K562 treated with DMSO at 1 percent for 24 hours (cell line): ENCODE data around the gene NXPH4. TPM values are rescaled to one million over a fixed set of nuclear protein-coding genes. Genes with fewer than 3 reads are reported as not detected.

Experiments
- total RNA-seq: library from RNA; unstranded; fragments of 300-600 nt; gene quantifications from 2 replicates; pipeline ENCODE4 v1.2.3, GENCODE V29; 2022; ENCODE audit warnings: low read depth; ENCODE audit not compliant: insufficient read depth

NXPH4 gene
- 11.3 and 12.4 TPM in 2 replicates for total RNA-seq

DNA sequence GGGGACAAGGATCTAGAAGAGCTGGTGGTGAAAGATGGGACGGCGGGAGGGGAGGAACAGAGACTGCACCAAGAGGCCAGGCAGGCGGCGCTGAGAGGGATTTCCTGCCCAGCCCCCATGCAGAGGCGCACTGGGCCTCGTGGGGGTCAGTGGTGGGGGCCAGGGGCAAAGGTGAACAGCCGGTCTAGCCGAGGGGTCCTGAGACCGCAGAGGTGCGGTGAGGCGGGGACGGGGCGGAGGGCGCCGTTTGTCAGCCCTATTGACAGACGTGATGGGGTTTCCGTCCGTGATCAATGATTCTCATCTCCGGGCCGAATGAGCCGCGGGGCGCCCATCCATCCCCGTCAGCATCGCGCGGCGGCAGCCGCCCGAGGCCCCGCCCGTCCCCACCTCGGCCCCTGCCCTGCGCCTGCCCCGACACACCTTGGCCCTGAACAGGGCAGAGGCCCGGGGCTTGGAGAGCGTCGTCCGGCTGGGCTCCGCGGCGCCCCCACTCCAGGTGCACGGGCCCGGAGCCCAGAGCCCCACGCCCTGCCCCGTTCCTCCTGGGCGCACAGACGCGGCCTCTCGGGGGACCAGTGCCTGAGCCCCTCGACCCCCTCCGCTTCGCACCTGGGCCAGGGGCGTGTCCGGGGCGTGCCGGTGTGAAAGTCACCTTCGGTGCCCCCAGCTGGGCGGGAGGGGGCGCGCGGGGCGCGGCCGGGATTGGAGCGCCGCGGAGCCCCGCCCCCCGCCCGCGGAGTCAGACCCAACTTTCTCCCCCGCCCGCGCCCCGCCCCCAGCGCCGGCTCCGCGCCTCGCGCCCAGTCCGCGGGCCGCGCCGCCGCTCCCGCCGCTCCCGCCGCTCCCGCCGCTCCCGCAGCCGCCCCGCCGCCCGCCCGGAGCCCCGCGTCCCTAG lies at the start of gene NXPH4:
TSS of gene NXPH4 (plus strand) at position 781 of the 898 bp plus-strand sequence. CDS start 176 bp downstream, outside the sequence.

GRCh38 chr12:57229634-57230380 lies 13.2 kb downstream of the NXPH4 start, which contains the start of gene SHMT2:
Gene SHMT2 (plus strand): TSS chr12:57229711. CDS start chr12:57229779, 68 bp downstream.

DNA sequence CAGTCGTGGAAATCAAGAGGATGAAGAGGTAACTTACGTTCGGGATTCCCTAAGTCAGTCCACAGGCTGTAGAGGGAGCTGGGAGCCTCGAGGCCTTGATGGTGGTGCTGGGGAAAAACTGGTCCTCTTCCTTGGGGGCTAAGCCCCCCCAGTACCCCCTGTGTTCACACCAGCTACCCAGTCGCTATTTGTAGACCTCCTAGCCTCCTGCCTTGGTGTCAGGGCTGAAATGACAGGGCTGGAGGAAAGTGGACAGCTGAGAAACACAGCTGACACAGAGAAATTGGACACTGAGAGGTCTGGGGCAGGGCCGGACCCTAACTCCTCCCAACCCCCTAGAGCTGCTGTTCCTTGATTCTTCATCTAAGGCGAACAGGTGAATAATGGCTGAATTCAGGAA lies 34.4 kb downstream of the NXPH4 start, which contains the start of gene STAC3:
TSS of gene STAC3 (minus strand) at position 232 of the 400 bp plus-strand sequence. CDS start 1,551 bp downstream, outside the sequence.

Other genes starting within 250 kb of the NXPH4 start
- gene ZBTB39, start 210.2 kb upstream of the NXPH4 start, total RNA-seq: 8.8 and 10.2 TPM in 2 replicates
- 2.0 and 2.1 TPM in 2 replicates for gene TAC3, start 200.3 kb upstream of the NXPH4 start, total RNA-seq
- 0.10 TPM in 1 of 2 replicates, not detected in the other for gene MYO1A, start 166.7 kb upstream of the NXPH4 start, total RNA-seq
- gene NEMP1, start 138.0 kb upstream of the NXPH4 start, total RNA-seq: 20.5 and 22.8 TPM in 2 replicates
- gene NAB2, start 127.7 kb upstream of the NXPH4 start, total RNA-seq: 44.6 and 53.1 TPM in 2 replicates
- gene STAT6, start 105.4 kb upstream of the NXPH4 start, total RNA-seq: 47.9 and 54.4 TPM in 2 replicates
- gene LRP1, start 88.3 kb upstream of the NXPH4 start, total RNA-seq: 3.0 and 3.9 TPM in 2 replicates
- not detected in 2 replicates for gene LRP1-AS, start 69.2 kb upstream of the NXPH4 start, total RNA-seq
- gene SHMT2, start 12.9 kb downstream of the NXPH4 start, total RNA-seq: 518 and 537 TPM in 2 replicates
- gene STAC3, start 34.4 kb downstream of the NXPH4 start, total RNA-seq: 5.2 and 7.9 TPM in 2 replicates
- 23.0 and 24.6 TPM in 2 replicates for gene R3HDM2, start 214.2 kb downstream of the NXPH4 start, total RNA-seq
- 0.27 and 0.32 TPM in 2 replicates for gene INHBC, start 218.0 kb downstream of the NXPH4 start, total RNA-seq
- 63.1 and 79.5 TPM in 2 replicates for gene INHBE, start 238.5 kb downstream of the NXPH4 start, total RNA-seq
- gene GLI1, start 243.0 kb downstream of the NXPH4 start, total RNA-seq: 0.80 and 2.3 TPM in 2 replicates